Activated naive CD4-positive, alpha-beta T cell treated with Interleukin-2 at 50 U/mL for 16 hours (primary cell): ENCODE measurements around the gene PLD1.

ENCODE experiments used
- DNase-seq: peaks from one replicate; pipeline ENCODE4 v3.0.0-alpha.2; 2020

The PLD1 gene

GRCh38 chr3:171688593-171688992 is 121.7 kb downstream of the PLD1 start:
- no peak for DNase-seq

- no peak for DNase-seq
Observed at GRCh38 chr3:171688002-171688401, 122.3 kb downstream of the PLD1 start.

- DNase-seq: no peak
Observed at GRCh38 chr3:171687581-171687980, 122.7 kb downstream of the PLD1 start.

- DNase-seq: no peak
Observed at GRCh38 chr3:171687064-171687463, 123.2 kb downstream of the PLD1 start.

GRCh38 chr3:171685116-171685895 is 125.0 kb downstream of the PLD1 start:
- DNase-seq: no peak

GRCh38 chr3:171684221-171684620 is 126.1 kb downstream of the PLD1 start:
- no peak for DNase-seq

GRCh38 chr3:171682743-171683142 is 127.5 kb downstream of the PLD1 start:
- DNase-seq: no peak

- DNase-seq: no peak
Observed at GRCh38 chr3:171680726-171681411, 129.4 kb downstream of the PLD1 start.

GRCh38 chr3:171678971-171679492 is 131.3 kb downstream of the PLD1 start:
- DNase-seq: no peak

GRCh38 chr3:171677706-171678105 is 132.6 kb downstream of the PLD1 start:
- DNase-seq: no peak

GRCh38 chr3:171676601-171677175 is 133.6 kb downstream of the PLD1 start:
- DNase-seq: no peak

- no peak for DNase-seq
Observed at GRCh38 chr3:171673951-171674350, 136.3 kb downstream of the PLD1 start.

- no peak for DNase-seq
Observed at GRCh38 chr3:171672538-171672937, 137.7 kb downstream of the PLD1 start.

- no peak for DNase-seq
Observed at GRCh38 chr3:171672124-171672523, 138.2 kb downstream of the PLD1 start.

GRCh38 chr3:171671709-171672108 is 138.6 kb downstream of the PLD1 start:
- DNase-seq: no peak

GRCh38 chr3:171666516-171666915 is 143.8 kb downstream of the PLD1 start:
- DNase-seq: no peak

- no peak for DNase-seq
Observed at GRCh38 chr3:171663805-171664204, 146.5 kb downstream of the PLD1 start.

GRCh38 chr3:171661484-171661883 is 148.8 kb downstream of the PLD1 start:
- no peak for DNase-seq

- no peak for DNase-seq
Observed at GRCh38 chr3:171660188-171660587, 150.1 kb downstream of the PLD1 start.

- DNase-seq: no peak
Observed at GRCh38 chr3:171658841-171659240, 151.4 kb downstream of the PLD1 start.

- DNase-seq: no peak
Observed at GRCh38 chr3:171654809-171655208, 155.5 kb downstream of the PLD1 start.

GRCh38 chr3:171654326-171654725 is 156.0 kb downstream of the PLD1 start:
- DNase-seq: no peak

GRCh38 chr3:171653701-171654100 is 156.6 kb downstream of the PLD1 start:
- no peak for DNase-seq

- no peak for DNase-seq
Observed at GRCh38 chr3:171652932-171653331, 157.4 kb downstream of the PLD1 start.
